H1 (cell line): ENCODE measurements around the gene CACNA2D3.

Experiments used
- FOSL1 ChIP-seq: IDR thresholded peaks from 2 replicates; pipeline ENCODE4 v1.6.1; 2011; ENCODE audit warnings: mild to moderate bottlenecking, low read depth, low read length, moderate library complexity; ENCODE audit not compliant: insufficient read depth
- POLR2A ChIP-seq, 2 experiments: IDR thresholded peaks; 1 replicate in 1 of 2; 2 replicates in 1 of 2; pipeline ENCODE4 v1.6.1; 2011; ENCODE audit warnings: low read depth in 2 of 2, low read length in 2 of 2, mild to moderate bottlenecking in 2 of 2; ENCODE audit errors: control extremely low read depth in 1 of 2
- SP1 ChIP-seq: IDR thresholded peaks from 2 replicates; pipeline ENCODE4 v1.6.1; 2011; ENCODE audit warnings: low read depth, low read length
- TCF12 ChIP-seq: IDR thresholded peaks from 2 replicates; pipeline ENCODE4 v1.6.1; 2011; ENCODE audit warnings: low read depth, mild to moderate bottlenecking, low read length
- TF ChIP-seq, protein P1 (sequence below), 3 experiments: IDR thresholded peaks; 1 replicate in 2 of 3; 2 replicates in 1 of 3; pipeline versions ENCODE4 v1.5.1 to v1.6.1; 2011; ENCODE audit warnings: low read length in 3 of 3, mild to moderate bottlenecking in 3 of 3, inconsistent platforms in 2 of 3, low read depth in 1 of 3, moderate library complexity in 1 of 3; ENCODE audit not compliant: insufficient read depth in 1 of 3; ENCODE audit errors: control extremely low read depth in 1 of 3

GRCh38 chr3:54604495-54604894 lies 482.1 kb downstream of the CACNA2D3 start:
- TF ChIP-seq TCF12 (no peak), FOSL1 (no peak), SP1 (no peak), POLR2A (IDR thresholded peaks at IDR 0.05; ENCODE audit: control extremely low read depth in 1 of 2, low read depth in 2 of 2, low read length in 2 of 2) (no peak)
- TF ChIP-seq, protein P1, sequence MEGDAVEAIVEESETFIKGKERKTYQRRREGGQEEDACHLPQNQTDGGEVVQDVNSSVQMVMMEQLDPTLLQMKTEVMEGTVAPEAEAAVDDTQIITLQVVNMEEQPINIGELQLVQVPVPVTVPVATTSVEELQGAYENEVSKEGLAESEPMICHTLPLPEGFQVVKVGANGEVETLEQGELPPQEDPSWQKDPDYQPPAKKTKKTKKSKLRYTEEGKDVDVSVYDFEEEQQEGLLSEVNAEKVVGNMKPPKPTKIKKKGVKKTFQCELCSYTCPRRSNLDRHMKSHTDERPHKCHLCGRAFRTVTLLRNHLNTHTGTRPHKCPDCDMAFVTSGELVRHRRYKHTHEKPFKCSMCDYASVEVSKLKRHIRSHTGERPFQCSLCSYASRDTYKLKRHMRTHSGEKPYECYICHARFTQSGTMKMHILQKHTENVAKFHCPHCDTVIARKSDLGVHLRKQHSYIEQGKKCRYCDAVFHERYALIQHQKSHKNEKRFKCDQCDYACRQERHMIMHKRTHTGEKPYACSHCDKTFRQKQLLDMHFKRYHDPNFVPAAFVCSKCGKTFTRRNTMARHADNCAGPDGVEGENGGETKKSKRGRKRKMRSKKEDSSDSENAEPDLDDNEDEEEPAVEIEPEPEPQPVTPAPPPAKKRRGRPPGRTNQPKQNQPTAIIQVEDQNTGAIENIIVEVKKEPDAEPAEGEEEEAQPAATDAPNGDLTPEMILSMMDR (IDR thresholded peaks at IDR 0.05; ENCODE audit: control extremely low read depth in 1 of 3, insufficient read depth in 1 of 3, low read depth in 1 of 3, low read length in 3 of 3) = no peak
